Transverse colon (tissue), 4 donors: ENCODE measurements around the gene MGME1.

Experiments
- CTCF ChIP-seq, 5 experiments: fragments of 200-600 bp in 3 of 5; fragments of 450-650 bp in 2 of 5; sonication (generic) in 3 of 5; IDR thresholded peaks; 1 replicate in 2 of 5; 2 replicates in 3 of 5; pipeline ENCODE4 v1.5.1; 2016 to 2017; ENCODE audit warnings: antibody characterized with exemption in 5 of 5, inconsistent platforms in 3 of 5, mild to moderate bottlenecking in 2 of 5, moderate library complexity in 1 of 5
- EP300 ChIP-seq: sonication (generic); formaldehyde crosslinking; IDR thresholded peaks from one replicate; pipeline ENCODE4 v1.6.1; 2017; ENCODE audit warnings: antibody characterized with exemption, low read depth
- POLR2A ChIP-seq: fragments of 450-650 bp; IDR thresholded peaks from one replicate; pipeline ENCODE4 v1.6.1; 2016; ENCODE audit warnings: antibody characterized with exemption, mild to moderate bottlenecking, moderate library complexity
- POLR2AphosphoS5 ChIP-seq, 3 donors: sonication (generic); formaldehyde crosslinking; IDR thresholded peaks; one replicate each; pipeline ENCODE4 v1.6.1; 2016; ENCODE audit warnings: antibody characterized with exemption in 3 of 3

- TF ChIP-seq POLR2AphosphoS5 (IDR thresholded peaks at IDR 0.05), result no peak
- TF ChIP-seq POLR2A, result no peak
- TF ChIP-seq CTCF (IDR thresholded peaks at IDR 0.05), result no peak
- no peak for TF ChIP-seq EP300
Measured at GRCh38 chr20:17933121-17933520, 35.7 kb upstream of the MGME1 start.
